GM23338 (cell line): ENCODE measurements around the gene METTL2B. TPM values are rescaled to one million over a fixed set of nuclear protein-coding genes. Genes with fewer than 3 reads are reported as not detected.
"Not testable (repeated sequence)": the region's sequence is repeated elsewhere in the genome, so short reads cannot be mapped to it uniquely, and the experiment has no call there.

Experiments
- ATAC-seq: fragments of 200-7000 bp; cut with Tn5 transposase; 3 replicates; pipeline ENCODE4 v1.9.1; 2020
- DNase-seq: peaks from one replicate; pipeline ENCODE4 v3.0.0-alpha.2; 2015; ENCODE audit warnings: low spot score
- H2AFZ ChIP-seq: fragments of 200-600 bp; sonication (generic); 2 replicates; pipeline ENCODE4 v1.8.0; 2016; ENCODE audit warnings: antibody characterized with exemption, mild to moderate bottlenecking, moderate library complexity
- H3F3A ChIP-seq: fragments of 200-600 bp; sonication (generic); replicated peaks from 2 replicates; pipeline ENCODE4 v1.8.0; 2017; ENCODE audit warnings: antibody characterized with exemption, mixed run types, low read depth
- H3K27ac ChIP-seq: fragments of 200-600 bp; sonication (generic); 2 replicates; pipeline ENCODE4 v1.6.1; 2016; ENCODE audit warnings: low read depth
- H3K27me3 ChIP-seq: fragments of 200-600 bp; sonication (generic); 2 replicates; pipeline ENCODE4 v1.8.0; 2016; ENCODE audit warnings: mild to moderate bottlenecking, mixed run types, moderate library complexity; ENCODE audit not compliant: insufficient read depth
- H3K36me3 ChIP-seq: fragments of 200-600 bp; sonication (generic); 2 replicates; pipeline ENCODE4 v1.8.0; 2016; ENCODE audit warnings: mild to moderate bottlenecking; ENCODE audit not compliant: insufficient read depth
- H3K4me1 ChIP-seq: fragments of 200-600 bp; sonication (generic); 2 replicates; pipeline ENCODE4 v1.8.0; 2016; ENCODE audit warnings: mild to moderate bottlenecking, moderate library complexity; ENCODE audit not compliant: insufficient read depth
- H3K4me2 ChIP-seq: fragments of 200-600 bp; sonication (generic); 2 replicates; pipeline ENCODE4 v1.7.1; 2017; ENCODE audit warnings: mixed run types
- H3K4me3 ChIP-seq: fragments of 200-600 bp; sonication (generic); 2 replicates; pipeline ENCODE4 v1.6.1; 2016; ENCODE audit warnings: mixed run types
- H3K79me2 ChIP-seq: fragments of 200-600 bp; sonication (generic); replicated peaks from 2 replicates; pipeline ENCODE4 v1.8.0; 2017; ENCODE audit warnings: mild to moderate bottlenecking; ENCODE audit not compliant: insufficient read depth
- H3K9me2 ChIP-seq: fragments of 200-600 bp; sonication (generic); 2 replicates; pipeline ENCODE4 v1.8.0; 2017; ENCODE audit not compliant: insufficient read depth
- H4K20me1 ChIP-seq: fragments of 200-600 bp; sonication (generic); replicated peaks from 2 replicates; pipeline ENCODE4 v1.8.0; 2017; ENCODE audit warnings: mild to moderate bottlenecking; ENCODE audit not compliant: insufficient read depth
- H3K27ac Mint-ChIP-seq: 2 replicates; pipeline ENCODE4 v1.8.0; 2020; ENCODE audit warnings: inconsistent platforms, mild to moderate bottlenecking, moderate library complexity, mixed read lengths
- H3K27me3 Mint-ChIP-seq: 3 replicates; pipeline ENCODE4 v1.8.0; 2022; ENCODE audit warnings: low read depth, mild to moderate bottlenecking, moderate library complexity, mixed read lengths, inconsistent platforms; ENCODE audit not compliant: insufficient read depth, poor library complexity
- H3K36me3 Mint-ChIP-seq: 3 replicates; pipeline ENCODE4 v1.8.0; 2021; ENCODE audit warnings: low read depth, mild to moderate bottlenecking, inconsistent platforms, moderate library complexity, mixed read lengths
- H3K4me1 Mint-ChIP-seq: 3 replicates; pipeline ENCODE4 v1.8.0; 2020; ENCODE audit warnings: mild to moderate bottlenecking, inconsistent platforms, mixed read lengths
- H3K4me3 Mint-ChIP-seq: 3 replicates; pipeline ENCODE4 v1.8.0; 2021; ENCODE audit warnings: moderate library complexity, mild to moderate bottlenecking, inconsistent platforms, mixed read lengths
- H3K9me3 Mint-ChIP-seq: 3 replicates; pipeline ENCODE4 v1.8.0; 2020; ENCODE audit warnings: moderate library complexity, mild to moderate bottlenecking, inconsistent platforms, mixed read lengths
- CTCF ChIP-seq, 2 experiments: fragments of 200-600 bp in 1 of 2; sonication (generic) in 1 of 2; conservative IDR thresholded peaks; 2 replicates each; pipeline versions ENCODE4 v1.5.1 to v1.6.1; 2016 to 2017; ENCODE audit warnings: antibody characterized with exemption in 2 of 2, low read depth in 2 of 2, mild to moderate bottlenecking in 2 of 2, moderate library complexity in 1 of 2
- ETS1 ChIP-seq: IDR thresholded peaks from 2 replicates; pipeline ENCODE4 v1.6.1; 2016; ENCODE audit warnings: antibody characterized with exemption
- JUNB ChIP-seq: IDR thresholded peaks from one replicate; pipeline ENCODE4 v1.6.1; 2016; ENCODE audit warnings: antibody characterized with exemption; ENCODE audit not compliant: unreplicated experiment
- POLR2AphosphoS5 ChIP-seq: IDR thresholded peaks from 2 replicates; pipeline ENCODE4 v1.6.1; 2016; ENCODE audit warnings: antibody characterized with exemption, low read depth
- polyA plus RNA-seq: library from polyadenylated mRNA; unstranded; fragments of >200 nt; fragmentation: Nextera tagmentation; extraction: Ambion mirVana; gene quantifications from 2 replicates; pipeline ENCODE4 v1.2.1, GENCODE V29; 2016
- total RNA-seq: library from RNA; depleted of rRNA; stranded (reverse); fragments of >200 nt; shearing (Covaris generic); gene quantifications from 2 replicates; pipeline ENCODE4 v1.2.3, GENCODE V29; 2014

Gene METTL2B
- total and polyA plus RNA-seq, 2 experiments from 2014 or later: 21.2 to 48.3 TPM

- H3K36me3 ChIP-seq: no peaks in the 10 kb centered on the region; the same call in 1 of the 2 replicates
- H3K27ac ChIP-seq: no peak overlapping the region
- no peaks in the 10 kb centered on the region for H3K4me1 ChIP-seq
- H3K4me2 ChIP-seq: no peak overlapping the region
- Mint-ChIP-seq H3K27me3 (peaks cover 4% of the 10 kb centered on the region), H3K27ac (no peak overlapping the region), H3K9me3 (no peaks in the 10 kb centered on the region), H3K36me3 (peaks cover 69% of the 10 kb centered on the region), H3K4me1 (no peaks in the 10 kb centered on the region), H3K4me3 (no peak overlapping the region)
- H4K20me1 ChIP-seq: no peaks in the 10 kb centered on the region
- no peaks in the 10 kb centered on the region for H3K79me2 ChIP-seq
- TF ChIP-seq ETS1 (no peak), CTCF (conservative IDR thresholded peaks at IDR 0.05; ENCODE audit: low read depth in 2 of 2) (no peak), POLR2AphosphoS5 (no peak), JUNB (no peak)
- H3F3A ChIP-seq: no peaks in the 10 kb centered on the region
- H3K9me2 ChIP-seq: no peaks in the 10 kb centered on the region
- ATAC-seq: no peak
- no peak overlapping the region for H3K4me3 ChIP-seq
- H2AFZ ChIP-seq: no peak overlapping the region
- no peak for DNase-seq
- H3K27me3 ChIP-seq: no peaks in the 10 kb centered on the region
These were observed 20.9 kb downstream of the METTL2B start for GRCh38 chr7:128497405-128497804.

GRCh38 chr7:128505416-128505815 lies 28.9 kb downstream of the METTL2B start:
- not testable (repeated sequence) for H2AFZ ChIP-seq, H3K36me3 ChIP-seq, H3K9me2 ChIP-seq, H3K27ac ChIP-seq, ATAC-seq, H3K4me1 ChIP-seq, H3K4me2 ChIP-seq, H3K4me3 ChIP-seq, H3K27me3 Mint-ChIP-seq, H3K27ac Mint-ChIP-seq, H3K4me3 Mint-ChIP-seq, H3F3A ChIP-seq, DNase-seq, H3K27me3 ChIP-seq, H3K79me2 ChIP-seq, H3K9me3 Mint-ChIP-seq, H3K4me1 Mint-ChIP-seq, H4K20me1 ChIP-seq
- peaks cover 18% of the 10 kb centered on the region for H3K36me3 Mint-ChIP-seq

- not testable (repeated sequence) for H3K4me1 Mint-ChIP-seq, H4K20me1 ChIP-seq, H2AFZ ChIP-seq, H3K4me3 Mint-ChIP-seq, H3F3A ChIP-seq, DNase-seq, H3K4me2 ChIP-seq, H3K4me1 ChIP-seq, H3K27ac Mint-ChIP-seq, H3K36me3 Mint-ChIP-seq, H3K27me3 ChIP-seq, H3K27me3 Mint-ChIP-seq, H3K9me3 Mint-ChIP-seq, H3K27ac ChIP-seq, H3K9me2 ChIP-seq, ATAC-seq, H3K36me3 ChIP-seq, H3K4me3 ChIP-seq, H3K79me2 ChIP-seq
These were observed 30.3 kb downstream of the METTL2B start for GRCh38 chr7:128506819-128507218.

- H3K4me2 ChIP-seq, H3K27me3 ChIP-seq, H3K36me3 Mint-ChIP-seq, H3K27me3 Mint-ChIP-seq, H3K27ac Mint-ChIP-seq, H3K4me1 Mint-ChIP-seq, H4K20me1 ChIP-seq, H3K9me2 ChIP-seq, H3K79me2 ChIP-seq, H3K27ac ChIP-seq, H3K4me3 ChIP-seq, H3K4me3 Mint-ChIP-seq, H2AFZ ChIP-seq, DNase-seq, H3F3A ChIP-seq, H3K36me3 ChIP-seq, H3K4me1 ChIP-seq, H3K9me3 Mint-ChIP-seq, ATAC-seq: not testable (repeated sequence)
These were observed 30.9 kb downstream of the METTL2B start for GRCh38 chr7:128507321-128507993.

- H3K27me3 Mint-ChIP-seq: peaks cover 18% of the 10 kb centered on the region
- not testable (repeated sequence) for H4K20me1 ChIP-seq, H3K79me2 ChIP-seq, ATAC-seq, H3K9me3 Mint-ChIP-seq, H3K27ac ChIP-seq, H3K4me2 ChIP-seq, H3K27ac Mint-ChIP-seq, H3K4me3 Mint-ChIP-seq, H3K9me2 ChIP-seq, H2AFZ ChIP-seq, H3K4me1 ChIP-seq, H3F3A ChIP-seq, H3K27me3 ChIP-seq, H3K4me3 ChIP-seq, DNase-seq, H3K36me3 Mint-ChIP-seq, H3K36me3 ChIP-seq
- peaks cover 17% of the 10 kb centered on the region for H3K4me1 Mint-ChIP-seq
These were observed 35.1 kb downstream of the METTL2B start for GRCh38 chr7:128511692-128512091.
